NCI-H1436 (cell line): ENCODE measurements around the gene ANK2.

Source experiments
- DNase-seq: peaks from one replicate; lab custom pipeline; 2025; lab: John Stamatoyannopoulos, UW

The ANK2 gene

GRCh38 chr4:113344100-113344499 is 294.6 kb downstream of the ANK2 start:
- no peak for DNase-seq

GRCh38 chr4:113347245-113347644 is 297.8 kb downstream of the ANK2 start:
- DNase-seq, result no peak

- no peak for DNase-seq
Observed at GRCh38 chr4:113349430-113349829, 300.0 kb downstream of the ANK2 start.

- no peak for DNase-seq
Observed at GRCh38 chr4:113350576-113350975, 301.1 kb downstream of the ANK2 start.

GRCh38 chr4:113355550-113356371 is 306.3 kb downstream of the ANK2 start:
- DNase-seq, result peak; percentile 47

- DNase-seq, result no peak
Observed at GRCh38 chr4:113356453-113356852, 307.0 kb downstream of the ANK2 start.

- no peak for DNase-seq
Observed at GRCh38 chr4:113358784-113359183, 309.3 kb downstream of the ANK2 start.

- no peak for DNase-seq
Observed at GRCh38 chr4:113365377-113365776, 315.9 kb downstream of the ANK2 start.

GRCh38 chr4:113368056-113368455 is 318.6 kb downstream of the ANK2 start:
- no peak for DNase-seq

- DNase-seq, result no peak
Observed at GRCh38 chr4:113371111-113371510, 321.7 kb downstream of the ANK2 start.

GRCh38 chr4:113375964-113376666 is 326.7 kb downstream of the ANK2 start:
- DNase-seq, result no peak

- no peak for DNase-seq
Observed at GRCh38 chr4:113378836-113379235, 329.4 kb downstream of the ANK2 start.

GRCh38 chr4:113382704-113383103 is 333.3 kb downstream of the ANK2 start:
- no peak for DNase-seq

- no peak for DNase-seq
Observed at GRCh38 chr4:113383111-113383785, 333.8 kb downstream of the ANK2 start.

- DNase-seq, result no peak
Observed at GRCh38 chr4:113384600-113384999, 335.1 kb downstream of the ANK2 start.

GRCh38 chr4:113385281-113385899 is 335.9 kb downstream of the ANK2 start:
- no peak for DNase-seq

- DNase-seq, result no peak
Observed at GRCh38 chr4:113389160-113389559, 339.7 kb downstream of the ANK2 start.

GRCh38 chr4:113390850-113391249 is 341.4 kb downstream of the ANK2 start:
- DNase-seq, result no peak

GRCh38 chr4:113394108-113394729 is 344.8 kb downstream of the ANK2 start:
- DNase-seq, result no peak

- DNase-seq, result peak; percentile 82
Observed at GRCh38 chr4:113394730-113395530, 345.5 kb downstream of the ANK2 start.

- DNase-seq, result no peak
Observed at GRCh38 chr4:113397114-113397701, 347.8 kb downstream of the ANK2 start.
